Measurements from ENCODE around the gene ZSCAN5C.
"Not testable (repeated sequence)": the region's sequence is repeated elsewhere in the genome, so short reads cannot be mapped to it uniquely, and the experiment has no call there.

Gene ZSCAN5C

GRCh38 chr19:56162258-56162657 lies 39.8 kb upstream of the ZSCAN5C start:
- Histone ChIP-seq H3K4me3 (ENCODE audit: insufficient read depth, low read depth, low read length, poor library complexity, severe bottlenecking) (no peak overlapping the region), H3K4me1 (ENCODE audit: control insufficient read depth, insufficient read depth, low read length, poor library complexity, severe bottlenecking) (no peaks in the 10 kb centered on the region), H3K9me3 (ENCODE audit: control insufficient read depth, low read length) (no peaks in the 10 kb centered on the region), H3K36me3 (ENCODE audit: control insufficient read depth, insufficient read depth, low read length) (peaks cover 19% of the 10 kb centered on the region), H3K27ac (ENCODE audit: insufficient read depth, low read length, poor library complexity, severe bottlenecking) (no peak overlapping the region), H3K27me3 (replicated peaks; ENCODE audit: control insufficient read depth, insufficient read depth, low read length, poor library complexity, severe bottlenecking) (peaks cover 5% of the 10 kb centered on the region)
- no peak for DNase-seq

- peaks cover 19% of the 10 kb centered on the region for H3K36me3 ChIP-seq (ENCODE audit: control insufficient read depth, insufficient read depth, low read length)
- H3K4me3 ChIP-seq (ENCODE audit: insufficient read depth, low read depth, low read length, poor library complexity, severe bottlenecking): no peak overlapping the region
- no peaks in the 10 kb centered on the region for H3K9me3 ChIP-seq (ENCODE audit: control insufficient read depth, low read length)
- no peak for DNase-seq
- H3K27ac ChIP-seq (ENCODE audit: insufficient read depth, low read length, poor library complexity, severe bottlenecking): no peak overlapping the region
- no peaks in the 10 kb centered on the region for H3K4me1 ChIP-seq (ENCODE audit: control insufficient read depth, insufficient read depth, low read length, poor library complexity, severe bottlenecking)
- H3K27me3 ChIP-seq (replicated peaks; ENCODE audit: control insufficient read depth, insufficient read depth, low read length, poor library complexity, severe bottlenecking): peaks cover 5% of the 10 kb centered on the region
These were observed 39.0 kb upstream of the ZSCAN5C start for GRCh38 chr19:56163097-56163496.

GRCh38 chr19:56167064-56167578 lies 35.0 kb upstream of the ZSCAN5C start:
- H3K9me3 ChIP-seq (ENCODE audit: control insufficient read depth, low read length): no peaks in the 10 kb centered on the region
- H3K27ac ChIP-seq (ENCODE audit: insufficient read depth, low read length, poor library complexity, severe bottlenecking): no peak overlapping the region
- H3K4me1 ChIP-seq (ENCODE audit: control insufficient read depth, insufficient read depth, low read length, poor library complexity, severe bottlenecking): no peaks in the 10 kb centered on the region
- H3K36me3 ChIP-seq (ENCODE audit: control insufficient read depth, insufficient read depth, low read length): no peaks in the 10 kb centered on the region
- peaks cover 5% of the 10 kb centered on the region for H3K27me3 ChIP-seq (replicated peaks; ENCODE audit: control insufficient read depth, insufficient read depth, low read length, poor library complexity, severe bottlenecking)
- H3K4me3 ChIP-seq (ENCODE audit: insufficient read depth, low read depth, low read length, poor library complexity, severe bottlenecking): no peak overlapping the region
- DNase-seq: no peak

- H3K27me3 ChIP-seq (replicated peaks; ENCODE audit: control insufficient read depth, insufficient read depth, low read length, poor library complexity, severe bottlenecking): peaks cover 3% of the 10 kb centered on the region
- H3K36me3 ChIP-seq (ENCODE audit: control insufficient read depth, insufficient read depth, low read length): no peaks in the 10 kb centered on the region
- DNase-seq: no peak
- no peaks in the 10 kb centered on the region for H3K4me1 ChIP-seq (ENCODE audit: control insufficient read depth, insufficient read depth, low read length, poor library complexity, severe bottlenecking)
- no peak overlapping the region for H3K4me3 ChIP-seq (ENCODE audit: insufficient read depth, low read depth, low read length, poor library complexity, severe bottlenecking)
- no peak overlapping the region for H3K27ac ChIP-seq (ENCODE audit: insufficient read depth, low read length, poor library complexity, severe bottlenecking)
- H3K9me3 ChIP-seq (ENCODE audit: control insufficient read depth, low read length): no peaks in the 10 kb centered on the region
These were observed 31.8 kb upstream of the ZSCAN5C start for GRCh38 chr19:56170261-56170660.

- Histone ChIP-seq H3K27me3 (replicated peaks; ENCODE audit: control insufficient read depth, insufficient read depth, low read length, poor library complexity, severe bottlenecking) (no peaks in the 10 kb centered on the region), H3K4me1 (ENCODE audit: control insufficient read depth, insufficient read depth, low read length, poor library complexity, severe bottlenecking) (no peaks in the 10 kb centered on the region), H3K27ac (ENCODE audit: insufficient read depth, low read length, poor library complexity, severe bottlenecking) (no peak overlapping the region), H3K36me3 (ENCODE audit: control insufficient read depth, insufficient read depth, low read length) (no peaks in the 10 kb centered on the region), H3K9me3 (ENCODE audit: control insufficient read depth, low read length) (no peaks in the 10 kb centered on the region), H3K4me3 (ENCODE audit: insufficient read depth, low read depth, low read length, poor library complexity, severe bottlenecking) (no peak overlapping the region)
- no peak for DNase-seq
These were observed 28.0 kb upstream of the ZSCAN5C start for GRCh38 chr19:56174086-56174485.

- no peaks in the 10 kb centered on the region for H3K36me3 ChIP-seq (ENCODE audit: control insufficient read depth, insufficient read depth, low read length)
- no peak overlapping the region for H3K27ac ChIP-seq (ENCODE audit: insufficient read depth, low read length, poor library complexity, severe bottlenecking)
- no peaks in the 10 kb centered on the region for H3K4me1 ChIP-seq (ENCODE audit: control insufficient read depth, insufficient read depth, low read length, poor library complexity, severe bottlenecking)
- no peaks in the 10 kb centered on the region for H3K27me3 ChIP-seq (replicated peaks; ENCODE audit: control insufficient read depth, insufficient read depth, low read length, poor library complexity, severe bottlenecking)
- no peaks in the 10 kb centered on the region for H3K9me3 ChIP-seq (ENCODE audit: control insufficient read depth, low read length)
- no peak for DNase-seq
- no peak overlapping the region for H3K4me3 ChIP-seq (ENCODE audit: insufficient read depth, low read depth, low read length, poor library complexity, severe bottlenecking)
These were observed 27.5 kb upstream of the ZSCAN5C start for GRCh38 chr19:56174550-56174949.

GRCh38 chr19:56175861-56176307 lies 26.2 kb upstream of the ZSCAN5C start, which contains the start of gene GALP:
Gene GALP (plus strand): TSS chr19:56176008. CDS start chr19:56177109, 1,101 bp downstream.
- not testable (repeated sequence) for H3K27me3 ChIP-seq (replicated peaks; ENCODE audit: control insufficient read depth, insufficient read depth, low read length, poor library complexity, severe bottlenecking); DNase-seq; H3K4me1 ChIP-seq (ENCODE audit: control insufficient read depth, insufficient read depth, low read length, poor library complexity, severe bottlenecking); H3K4me3 ChIP-seq (ENCODE audit: insufficient read depth, low read depth, low read length, poor library complexity, severe bottlenecking); H3K27ac ChIP-seq (ENCODE audit: insufficient read depth, low read length, poor library complexity, severe bottlenecking); H3K9me3 ChIP-seq (ENCODE audit: control insufficient read depth, low read length); H3K36me3 ChIP-seq (ENCODE audit: control insufficient read depth, insufficient read depth, low read length)

GRCh38 chr19:56176310-56176709 lies 25.8 kb upstream of the ZSCAN5C start:
- not testable (repeated sequence) for H3K4me3 ChIP-seq (ENCODE audit: insufficient read depth, low read depth, low read length, poor library complexity, severe bottlenecking); H3K9me3 ChIP-seq (ENCODE audit: control insufficient read depth, low read length); H3K27me3 ChIP-seq (replicated peaks; ENCODE audit: control insufficient read depth, insufficient read depth, low read length, poor library complexity, severe bottlenecking); H3K36me3 ChIP-seq (ENCODE audit: control insufficient read depth, insufficient read depth, low read length); DNase-seq; H3K4me1 ChIP-seq (ENCODE audit: control insufficient read depth, insufficient read depth, low read length, poor library complexity, severe bottlenecking); H3K27ac ChIP-seq (ENCODE audit: insufficient read depth, low read length, poor library complexity, severe bottlenecking)

GRCh38 chr19:56176881-56177280 lies 25.2 kb upstream of the ZSCAN5C start:
- Histone ChIP-seq H3K4me1 (ENCODE audit: control insufficient read depth, insufficient read depth, low read length, poor library complexity, severe bottlenecking) (no peaks in the 10 kb centered on the region), H3K27ac (ENCODE audit: insufficient read depth, low read length, poor library complexity, severe bottlenecking) (no peak overlapping the region), H3K27me3 (replicated peaks; ENCODE audit: control insufficient read depth, insufficient read depth, low read length, poor library complexity, severe bottlenecking) (no peaks in the 10 kb centered on the region), H3K36me3 (ENCODE audit: control insufficient read depth, insufficient read depth, low read length) (no peaks in the 10 kb centered on the region), H3K4me3 (ENCODE audit: insufficient read depth, low read depth, low read length, poor library complexity, severe bottlenecking) (no peak overlapping the region), H3K9me3 (ENCODE audit: control insufficient read depth, low read length) (no peaks in the 10 kb centered on the region)
- no peak for DNase-seq

GRCh38 chr19:56177564-56178243 lies 24.4 kb upstream of the ZSCAN5C start:
- no peaks in the 10 kb centered on the region for H3K9me3 ChIP-seq (ENCODE audit: control insufficient read depth, low read length)
- H3K4me1 ChIP-seq (ENCODE audit: control insufficient read depth, insufficient read depth, low read length, poor library complexity, severe bottlenecking): no peaks in the 10 kb centered on the region
- no peak overlapping the region for H3K27ac ChIP-seq (ENCODE audit: insufficient read depth, low read length, poor library complexity, severe bottlenecking)
- H3K4me3 ChIP-seq (ENCODE audit: insufficient read depth, low read depth, low read length, poor library complexity, severe bottlenecking): no peak overlapping the region
- H3K27me3 ChIP-seq (replicated peaks; ENCODE audit: control insufficient read depth, insufficient read depth, low read length, poor library complexity, severe bottlenecking): no peaks in the 10 kb centered on the region
- H3K36me3 ChIP-seq (ENCODE audit: control insufficient read depth, insufficient read depth, low read length): no peaks in the 10 kb centered on the region
- DNase-seq: no peak
